ENCODE data around the gene CNNM2.
"Not testable (repeated sequence)": the region's sequence is repeated elsewhere in the genome, so short reads cannot be mapped to it uniquely, and the experiment has no call there.

CNNM2 gene

GRCh38 chr10:103125323-103126267 is 207.5 kb downstream of the CNNM2 start:
- no peaks in the 10 kb centered on the region for H3K27me3 Mint-ChIP-seq
- H3K36me3 Mint-ChIP-seq = peaks cover 15% of the 10 kb centered on the region
- peaks cover 19% of the 10 kb centered on the region for H3K4me1 Mint-ChIP-seq
- ATAC-seq = peak; percentile 87
- H3K27ac Mint-ChIP-seq = peak overlapping the region; percentile 68
- H3K9me3 Mint-ChIP-seq = no peaks in the 10 kb centered on the region
- H3K4me3 Mint-ChIP-seq = peak overlapping the region; percentile 3

GRCh38 chr10:103127241-103127640 is 209.1 kb downstream of the CNNM2 start:
- Mint-ChIP-seq H3K4me1 (peaks cover 19% of the 10 kb centered on the region), H3K9me3 (no peaks in the 10 kb centered on the region)

GRCh38 chr10:103130180-103130579 is 212.1 kb downstream of the CNNM2 start:
- H3K36me3 Mint-ChIP-seq = peaks cover 60% of the 10 kb centered on the region
- not testable (repeated sequence) for H3K9me3 Mint-ChIP-seq, ATAC-seq

More at GRCh38 chr10:103127241-103127640, 209.1 kb downstream of the CNNM2 start:
- ATAC-seq = no peak
- H3K36me3 Mint-ChIP-seq = peaks cover 32% of the 10 kb centered on the region
- H3K27me3 Mint-ChIP-seq = no peaks in the 10 kb centered on the region
- no peak overlapping the region for H3K4me3 Mint-ChIP-seq
- no peak overlapping the region for H3K27ac Mint-ChIP-seq

GRCh38 chr10:103130910-103131309 is 212.8 kb downstream of the CNNM2 start:
- Mint-ChIP-seq H3K27me3 (no peaks in the 10 kb centered on the region), H3K27ac (no peak overlapping the region), H3K36me3 (peaks cover 63% of the 10 kb centered on the region), H3K9me3 (peaks cover 3% of the 10 kb centered on the region), H3K4me3 (no peak overlapping the region), H3K4me1 (peaks cover 26% of the 10 kb centered on the region)
- ATAC-seq = no peak

More at GRCh38 chr10:103130180-103130579, 212.1 kb downstream of the CNNM2 start:
- not testable (repeated sequence) for H3K27ac Mint-ChIP-seq, H3K4me3 Mint-ChIP-seq, H3K27me3 Mint-ChIP-seq
- peaks cover 25% of the 10 kb centered on the region for H3K4me1 Mint-ChIP-seq

- not testable (repeated sequence) for H3K27me3 Mint-ChIP-seq
- peak overlapping the region; percentile 77 for H3K27ac Mint-ChIP-seq
- H3K36me3 Mint-ChIP-seq = peaks cover 77% of the 10 kb centered on the region
Measured at GRCh38 chr10:103135168-103135567, 217.1 kb downstream of the CNNM2 start.

GRCh38 chr10:103139803-103140202 is 221.7 kb downstream of the CNNM2 start:
- no peak for ATAC-seq
- H3K4me1 Mint-ChIP-seq = peaks cover 8% of the 10 kb centered on the region
- H3K27ac Mint-ChIP-seq = no peak overlapping the region
- peaks cover 63% of the 10 kb centered on the region for H3K36me3 Mint-ChIP-seq
- H3K27me3 Mint-ChIP-seq = no peaks in the 10 kb centered on the region
- H3K9me3 Mint-ChIP-seq = peaks cover 2% of the 10 kb centered on the region
- H3K4me3 Mint-ChIP-seq = no peak overlapping the region

More at GRCh38 chr10:103135168-103135567, 217.1 kb downstream of the CNNM2 start:
- ATAC-seq = peak; percentile 61
- not testable (repeated sequence) for H3K9me3 Mint-ChIP-seq, H3K4me3 Mint-ChIP-seq
- H3K4me1 Mint-ChIP-seq = peaks cover 10% of the 10 kb centered on the region

Data from stimulated activated memory B cell treated with anti-CD40 and anti-IgM and Interleukin-4, amounts not matched to agents 10 μg/mL and 1 μg/mL and 100 μg/mL, for 72 hours (primary cell).